Gastroesophageal sphincter (tissue), 3 donors: Measurements from ENCODE around the gene KIF16B.

ENCODE experiments used
- CTCF ChIP-seq, 4 experiments: fragments of 200-600 bp in 2 of 4; fragments of 450-650 bp in 2 of 4; sonication (generic) in 1 of 4; IDR thresholded peaks; one replicate each; pipeline ENCODE4 v1.5.1; 2017 to 2019; ENCODE audit warnings: antibody characterized with exemption in 4 of 4, mild to moderate bottlenecking in 2 of 4, moderate library complexity in 2 of 4
- EP300 ChIP-seq: sonication (generic); formaldehyde crosslinking; IDR thresholded peaks from one replicate; pipeline ENCODE4 v1.6.1; 2017; ENCODE audit warnings: antibody characterized with exemption, mild to moderate bottlenecking

- no peak for TF ChIP-seq CTCF (IDR thresholded peaks at IDR 0.05)
- TF ChIP-seq EP300, result no peak
Observed at GRCh38 chr20:16474363-16474762, 98.9 kb downstream of the KIF16B start.
